ENCODE data around the gene NLRP12. TPM values are rescaled to one million over a fixed set of nuclear protein-coding genes. Genes with fewer than 3 reads are reported as not detected.

NLRP12 gene
- total and polyA plus RNA-seq, 2 donors (not counting 1 experiment from before 2014, with no cell fraction given): 0.22 TPM; not detected in 1

- peaks cover 24% of the 10 kb centered on the region for H4K20me1 ChIP-seq (ENCODE audit: control insufficient read depth, insufficient read depth, low read length, poor library complexity, severe bottlenecking)
- ATAC-seq (ENCODE audit: low read depth): peak; percentile 15
- H3K36me3 ChIP-seq (replicated peaks in 1 of 2; ENCODE audit: control extremely low read depth in 1 of 2, control insufficient read depth in 1 of 2, extremely low read depth in 1 of 2, insufficient read depth in 2 of 2, low read length in 1 of 2): no peaks in the 10 kb centered on the region
- H3K9me3 ChIP-seq (ENCODE audit: control extremely low read depth in 1 of 3, control insufficient read depth in 2 of 3, insufficient read depth in 1 of 3, low read length in 2 of 3): peaks cover 0 to 16% (median 2%) of the 10 kb centered on the region in 3 donors
- peak overlapping the region; percentile 99 for H3K27ac Mint-ChIP-seq
- H3K4me2 ChIP-seq (replicated peaks; ENCODE audit: low read depth, low read length, poor library complexity, severe bottlenecking): peak overlapping the region; percentile 97
- no peaks in the 10 kb centered on the region for H3K9me3 Mint-ChIP-seq (ENCODE audit: insufficient read depth)
- peak; percentile 85 for DNase-seq
- H3K4me1 ChIP-seq (ENCODE audit: control insufficient read depth in 2 of 2, insufficient read depth in 2 of 2, low read length in 2 of 2): peaks cover 26 to 47% of the 10 kb centered on the region in 2 donors
- intact Hi-C loops (cut with micrococcal nuclease): loop anchor here (1.0 to 5.0 kb wide), 6 partner anchors 24 to 1694 kb away; partner anchors contain the start of genes KMT5C, LENG9, PRPF31 and TFPT
- peak overlapping the region; percentile 97 to 99 for H3K27ac ChIP-seq (ENCODE audit: low read length in 2 of 2)
- ChIA-PET POLR2A (interaction anchor here (0.8 kb wide), 1 partner anchor 271 kb away, joined by 3 read pairs; the partner anchor contains the start of gene CNOT3), CTCF (interaction anchor here (0.8 to 1.2 kb wide), 3 partner anchors 16 to 23 kb away, joined by 3 to 5 read pairs (median 3); partner anchors contain the start of gene PRKCG)
- H3K4me3 Mint-ChIP-seq: peak overlapping the region; percentile 92
- H2AFZ ChIP-seq (ENCODE audit: insufficient read depth, low read depth, low read length, poor library complexity, severe bottlenecking): peak overlapping the region; percentile 77
- WGBS (ENCODE audit: insufficient coverage): 12% methylated on average over 48 of the region's 50 CpGs
- peak overlapping the region; percentile 30 to 62 (median 51) for H3K4me3 ChIP-seq (ENCODE audit: control extremely low read depth in 1 of 5, extremely low read depth in 1 of 5, insufficient read depth in 1 of 5, low read depth in 2 of 5, low read length in 4 of 5)
- TF ChIP-seq, protein P1, sequence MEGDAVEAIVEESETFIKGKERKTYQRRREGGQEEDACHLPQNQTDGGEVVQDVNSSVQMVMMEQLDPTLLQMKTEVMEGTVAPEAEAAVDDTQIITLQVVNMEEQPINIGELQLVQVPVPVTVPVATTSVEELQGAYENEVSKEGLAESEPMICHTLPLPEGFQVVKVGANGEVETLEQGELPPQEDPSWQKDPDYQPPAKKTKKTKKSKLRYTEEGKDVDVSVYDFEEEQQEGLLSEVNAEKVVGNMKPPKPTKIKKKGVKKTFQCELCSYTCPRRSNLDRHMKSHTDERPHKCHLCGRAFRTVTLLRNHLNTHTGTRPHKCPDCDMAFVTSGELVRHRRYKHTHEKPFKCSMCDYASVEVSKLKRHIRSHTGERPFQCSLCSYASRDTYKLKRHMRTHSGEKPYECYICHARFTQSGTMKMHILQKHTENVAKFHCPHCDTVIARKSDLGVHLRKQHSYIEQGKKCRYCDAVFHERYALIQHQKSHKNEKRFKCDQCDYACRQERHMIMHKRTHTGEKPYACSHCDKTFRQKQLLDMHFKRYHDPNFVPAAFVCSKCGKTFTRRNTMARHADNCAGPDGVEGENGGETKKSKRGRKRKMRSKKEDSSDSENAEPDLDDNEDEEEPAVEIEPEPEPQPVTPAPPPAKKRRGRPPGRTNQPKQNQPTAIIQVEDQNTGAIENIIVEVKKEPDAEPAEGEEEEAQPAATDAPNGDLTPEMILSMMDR (IDR thresholded peaks at IDR 0.05): no peak
- no peak for TF ChIP-seq EZH2 (IDR thresholded peaks at IDR 0.05; ENCODE audit: borderline replicate concordance, insufficient read depth, low read depth, low read length, poor library complexity, severe bottlenecking)
- no peaks in the 10 kb centered on the region for H3K27me3 Mint-ChIP-seq
- H3K4me1 Mint-ChIP-seq: peaks cover 33% of the 10 kb centered on the region
- H3K27me3 ChIP-seq (replicated peaks in 1 of 4; ENCODE audit: control extremely low read depth in 1 of 4, control insufficient read depth in 3 of 4, insufficient read depth in 4 of 4, low read length in 3 of 4): no peaks in the 10 kb centered on the region
- H3K79me2 ChIP-seq (ENCODE audit: control insufficient read depth, insufficient read depth, low read length): peaks cover 16% of the 10 kb centered on the region
- H3K9ac ChIP-seq (ENCODE audit: low read length): peak overlapping the region; percentile 82
Measured at GRCh38 chr19:53865918-53866864, 42.1 kb upstream of the NLRP12 start.
